ENCODE data around the gene MAST4.
"Not testable (repeated sequence)": the region's sequence is repeated elsewhere in the genome, so short reads cannot be mapped to it uniquely, and the experiment has no call there.

The MAST4 gene

GRCh38 chr5:67146981-67147380 is 550.8 kb downstream of the MAST4 start:
- no peak for DNase-seq

GRCh38 chr5:67147760-67148159 is 551.6 kb downstream of the MAST4 start:
- DNase-seq, result no peak

- DNase-seq, result no peak
Observed at GRCh38 chr5:67149057-67149950, 553.1 kb downstream of the MAST4 start.

- no peak for DNase-seq
Observed at GRCh38 chr5:67149951-67150523, 553.8 kb downstream of the MAST4 start.

- no peak for DNase-seq
Observed at GRCh38 chr5:67152400-67152799, 556.2 kb downstream of the MAST4 start.

GRCh38 chr5:67153292-67153691 is 557.1 kb downstream of the MAST4 start:
- DNase-seq, result no peak

GRCh38 chr5:67154556-67155206 is 558.5 kb downstream of the MAST4 start:
- DNase-seq, result no peak

GRCh38 chr5:67156976-67157583 is 560.9 kb downstream of the MAST4 start:
- DNase-seq, result peak; percentile 60

- no peak for DNase-seq
Observed at GRCh38 chr5:67160272-67160671, 564.1 kb downstream of the MAST4 start.

GRCh38 chr5:67160985-67161384 is 564.8 kb downstream of the MAST4 start:
- DNase-seq, result peak; percentile 30

GRCh38 chr5:67161767-67162166 is 565.6 kb downstream of the MAST4 start:
- no peak for DNase-seq

- DNase-seq, result no peak
Observed at GRCh38 chr5:67163231-67163756, 567.1 kb downstream of the MAST4 start.

GRCh38 chr5:67163863-67164595 is 567.8 kb downstream of the MAST4 start:
- no peak for DNase-seq

- DNase-seq, result no peak
Observed at GRCh38 chr5:67164856-67165525, 568.8 kb downstream of the MAST4 start.

- DNase-seq, result peak; percentile 76
Observed at GRCh38 chr5:67165526-67166459, 569.6 kb downstream of the MAST4 start.

GRCh38 chr5:67166460-67167285 is 570.5 kb downstream of the MAST4 start:
- peak; percentile 70 for DNase-seq

GRCh38 chr5:67168069-67168468 is 571.9 kb downstream of the MAST4 start:
- no peak for DNase-seq

- DNase-seq, result no peak
Observed at GRCh38 chr5:67170767-67171166, 574.6 kb downstream of the MAST4 start.

- not testable (repeated sequence) for DNase-seq
Observed at GRCh38 chr5:67173351-67173750, 577.2 kb downstream of the MAST4 start.

- no peak for DNase-seq
Observed at GRCh38 chr5:67173959-67174358, 577.8 kb downstream of the MAST4 start.
